Activated naive CD4-positive, alpha-beta T cell treated with anti-CD3 and anti-CD28 coated beads for 36 hours (primary cell): ENCODE measurements around the gene MICAL2. TPM values are rescaled to one million over a fixed set of nuclear protein-coding genes. Genes with fewer than 3 reads are reported as not detected.
A peak's percentile ranks its signal among the peaks of the same experiment; 100 is the strongest.

Experiments used
- CTCF ChIA-PET: fragments of 350-600 bp; sonication (Branson Sonifier 250); formaldehyde crosslinking; loops from one replicate; lab custom pipeline; 2021; ENCODE audit warnings: antibody characterized with exemption; lab: Charles Lee
- DNase-seq: peaks from one replicate; pipeline ENCODE4 v3.0.0-alpha.2; 2020
- H3K27ac Mint-ChIP-seq: one replicate; pipeline ENCODE4 v1.8.0; 2021; ENCODE audit warnings: mild to moderate bottlenecking, mixed read lengths
- H3K27me3 Mint-ChIP-seq: one replicate; pipeline ENCODE4 v1.8.0; 2021; ENCODE audit warnings: low read depth, mixed read lengths
- H3K36me3 Mint-ChIP-seq: one replicate; pipeline ENCODE4 v1.8.0; 2021; ENCODE audit warnings: low read depth, mixed read lengths
- H3K4me1 Mint-ChIP-seq: one replicate; pipeline ENCODE4 v1.8.0; 2021; ENCODE audit warnings: low read depth, mixed read lengths
- H3K4me3 Mint-ChIP-seq: one replicate; pipeline ENCODE4 v1.8.0; 2021; ENCODE audit warnings: mild to moderate bottlenecking, moderate library complexity, mixed read lengths
- H3K9me3 Mint-ChIP-seq: one replicate; pipeline ENCODE4 v1.8.0; 2021; ENCODE audit warnings: mixed read lengths
- intact Hi-C: fragments of 100-400 bp; cut with micrococcal nuclease; formaldehyde crosslinking; loops from one replicate; pipeline ENCODE4 v1.15.1; 2023
- total RNA-seq, 2 experiments: library from RNA; stranded (reverse); gene quantifications; one replicate each; pipeline ENCODE4 v1.2.3, GENCODE V29; 2021

MICAL2 gene
- total RNA-seq, 2 experiments from 2014 or later, result 48.7 to 54.6 TPM

GRCh38 chr11:12274056-12274455, 163.7 kb downstream of the MICAL2 start:
- H3K4me3 Mint-ChIP-seq, result no peak overlapping the region
- no peaks in the 10 kb centered on the region for H3K27me3 Mint-ChIP-seq
- no peak overlapping the region for H3K27ac Mint-ChIP-seq
- intact Hi-C loops, result no loop called here
- H3K4me1 Mint-ChIP-seq, result no peaks in the 10 kb centered on the region
- H3K36me3 Mint-ChIP-seq, result no peaks in the 10 kb centered on the region
- DNase-seq, result no peak
- CTCF ChIA-PET, result interaction anchor here (0.7 kb wide), 1 partner anchor 308 kb away, joined by 3 read pairs; no protein-coding TSS in a partner anchor
- H3K9me3 Mint-ChIP-seq, result no peaks in the 10 kb centered on the region

GRCh38 chr11:12274558-12275197, 164.3 kb downstream of the MICAL2 start:
- no peak for DNase-seq

GRCh38 chr11:12275818-12276217, 165.4 kb downstream of the MICAL2 start:
- CTCF ChIA-PET, result interaction anchor here (0.6 to 15.9 kb wide), 2 partner anchors 9 to 227 kb away, joined by 4 to 417 read pairs; no protein-coding TSS in a partner anchor
- intact Hi-C loops, result no loop called here
- no peak for DNase-seq
- Mint-ChIP-seq H3K36me3 (no peaks in the 10 kb centered on the region), H3K27ac (no peak overlapping the region), H3K4me3 (no peak overlapping the region), H3K9me3 (no peaks in the 10 kb centered on the region), H3K4me1 (peaks cover under 1% of the 10 kb centered on the region), H3K27me3 (no peaks in the 10 kb centered on the region)

More at GRCh38 chr11:12274558-12275197, 164.3 kb downstream of the MICAL2 start:
- Mint-ChIP-seq H3K27me3 (no peaks in the 10 kb centered on the region), H3K9me3 (no peaks in the 10 kb centered on the region), H3K4me1 (no peaks in the 10 kb centered on the region), H3K27ac (no peak overlapping the region), H3K4me3 (no peak overlapping the region), H3K36me3 (no peaks in the 10 kb centered on the region)
- CTCF ChIA-PET, result interaction anchor here (0.7 to 15.9 kb wide), 2 partner anchors 226 to 309 kb away, joined by 3 to 417 read pairs; no protein-coding TSS in a partner anchor
- intact Hi-C loops, result no loop called here

- no peaks in the 10 kb centered on the region for H3K27me3 Mint-ChIP-seq
- no peak for DNase-seq
- CTCF ChIA-PET, result interaction anchor here (1.9 to 15.9 kb wide), 2 partner anchors 40 to 228 kb away, joined by 6 to 417 read pairs; no protein-coding TSS in a partner anchor
- H3K36me3 Mint-ChIP-seq, result no peaks in the 10 kb centered on the region
- intact Hi-C loops, result no loop called here
- H3K27ac Mint-ChIP-seq, result no peak overlapping the region
- peaks cover 2% of the 10 kb centered on the region for H3K4me1 Mint-ChIP-seq
- H3K9me3 Mint-ChIP-seq, result no peaks in the 10 kb centered on the region
- no peak overlapping the region for H3K4me3 Mint-ChIP-seq
Observed at GRCh38 chr11:12276356-12276755, 166.0 kb downstream of the MICAL2 start.

- no peaks in the 10 kb centered on the region for H3K27me3 Mint-ChIP-seq
- no peak overlapping the region for H3K4me3 Mint-ChIP-seq
- no peaks in the 10 kb centered on the region for H3K36me3 Mint-ChIP-seq
- CTCF ChIA-PET, result interaction anchor here (0.6 to 15.9 kb wide), 5 partner anchors 10 to 619 kb away, joined by 3 to 417 read pairs (median 4); no protein-coding TSS in a partner anchor
- no peak for DNase-seq
- no peak overlapping the region for H3K27ac Mint-ChIP-seq
- H3K4me1 Mint-ChIP-seq, result peaks cover 2% of the 10 kb centered on the region
- no peaks in the 10 kb centered on the region for H3K9me3 Mint-ChIP-seq
- intact Hi-C loops, result no loop called here
Observed at GRCh38 chr11:12276831-12277475, 166.6 kb downstream of the MICAL2 start.

GRCh38 chr11:12278766-12279671, 168.6 kb downstream of the MICAL2 start:
- CTCF ChIA-PET, result interaction anchor here (1.5 to 15.9 kb wide), 2 partner anchors 9 to 230 kb away, joined by 5 to 417 read pairs; no protein-coding TSS in a partner anchor
- H3K4me3 Mint-ChIP-seq, result no peak overlapping the region
- intact Hi-C loops, result no loop called here
- no peaks in the 10 kb centered on the region for H3K9me3 Mint-ChIP-seq
- no peak overlapping the region for H3K27ac Mint-ChIP-seq
- DNase-seq, result no peak
- no peaks in the 10 kb centered on the region for H3K27me3 Mint-ChIP-seq
- H3K4me1 Mint-ChIP-seq, result peaks cover 2% of the 10 kb centered on the region
- no peaks in the 10 kb centered on the region for H3K36me3 Mint-ChIP-seq

- H3K9me3 Mint-ChIP-seq, result no peaks in the 10 kb centered on the region
- H3K27ac Mint-ChIP-seq, result no peak overlapping the region
- H3K36me3 Mint-ChIP-seq, result no peaks in the 10 kb centered on the region
- H3K4me1 Mint-ChIP-seq, result peaks cover 2% of the 10 kb centered on the region
- intact Hi-C loops, result loop anchor here (5.0 kb wide), 1 partner anchor 122 kb away; no protein-coding TSS in a partner anchor
- no peak overlapping the region for H3K4me3 Mint-ChIP-seq
- no peaks in the 10 kb centered on the region for H3K27me3 Mint-ChIP-seq
- CTCF ChIA-PET, result interaction anchor here (0.5 to 15.9 kb wide), 5 partner anchors 9 to 231 kb away, joined by 4 to 417 read pairs (median 9); no protein-coding TSS in a partner anchor
- DNase-seq, result no peak
Observed at GRCh38 chr11:12279672-12280108, 169.3 kb downstream of the MICAL2 start.

GRCh38 chr11:12280199-12280837, 169.9 kb downstream of the MICAL2 start:
- Mint-ChIP-seq H3K36me3 (no peaks in the 10 kb centered on the region), H3K27ac (peak overlapping the region; percentile 33), H3K4me3 (no peak overlapping the region), H3K4me1 (peaks cover 2% of the 10 kb centered on the region), H3K9me3 (no peaks in the 10 kb centered on the region), H3K27me3 (no peaks in the 10 kb centered on the region)
- intact Hi-C loops, result loop anchor here (5.0 kb wide), 1 partner anchor 123 kb away; no protein-coding TSS in a partner anchor
- CTCF ChIA-PET, result interaction anchor here (0.5 to 15.9 kb wide), 13 partner anchors 8 to 314 kb away, joined by 3 to 417 read pairs (median 7); partner anchors contain the start of gene MICAL2
- DNase-seq, result no peak

- Mint-ChIP-seq H3K4me3 (no peak overlapping the region), H3K36me3 (no peaks in the 10 kb centered on the region), H3K4me1 (peaks cover 2% of the 10 kb centered on the region), H3K27ac (no peak overlapping the region), H3K27me3 (no peaks in the 10 kb centered on the region), H3K9me3 (no peaks in the 10 kb centered on the region)
- DNase-seq, result no peak
- intact Hi-C loops, result loop anchor here (1.0 to 5.0 kb wide), 3 partner anchors 45 to 234 kb away; no protein-coding TSS in a partner anchor
- CTCF ChIA-PET, result interaction anchor here (0.6 to 15.9 kb wide), 31 partner anchors 10 to 480 kb away, joined by 3 to 417 read pairs (median 4); partner anchors contain the start of gene MICAL2
Observed at GRCh38 chr11:12280838-12281565, 170.6 kb downstream of the MICAL2 start.

- CTCF ChIA-PET, result interaction anchor here (0.6 to 15.9 kb wide), 31 partner anchors 10 to 481 kb away, joined by 3 to 417 read pairs (median 4); partner anchors contain the start of gene MICAL2
- peaks cover 2% of the 10 kb centered on the region for H3K4me1 Mint-ChIP-seq
- no peaks in the 10 kb centered on the region for H3K36me3 Mint-ChIP-seq
- peak; percentile 87 for DNase-seq
- no peak overlapping the region for H3K4me3 Mint-ChIP-seq
- no peaks in the 10 kb centered on the region for H3K27me3 Mint-ChIP-seq
- H3K27ac Mint-ChIP-seq, result no peak overlapping the region
- intact Hi-C loops, result loop anchor here (1.0 to 5.0 kb wide), 4 partner anchors 46 to 483 kb away; no protein-coding TSS in a partner anchor
- H3K9me3 Mint-ChIP-seq, result no peaks in the 10 kb centered on the region
Observed at GRCh38 chr11:12281571-12282478, 171.4 kb downstream of the MICAL2 start.
